KMS-11 (cell line): ENCODE results near the gene BTBD19.

Experiments used
- H2AFZ ChIP-seq: fragments of 200-600 bp; sonication (generic); 2 replicates; pipeline ENCODE4 v1.6.1; 2016; ENCODE audit warnings: antibody characterized with exemption, mixed run types, low read depth
- H3K27ac ChIP-seq: fragments of 200-600 bp; sonication (generic); 2 replicates; pipeline ENCODE4 v1.6.1; 2016; ENCODE audit warnings: mild to moderate bottlenecking, mixed run types
- H3K27me3 ChIP-seq: fragments of 200-600 bp; sonication (generic); 2 replicates; pipeline ENCODE4 v1.6.1; 2017; ENCODE audit warnings: mild to moderate bottlenecking, low read depth, mixed run types, moderate library complexity; ENCODE audit not compliant: insufficient read depth
- H3K36me3 ChIP-seq: fragments of 200-600 bp; sonication (generic); 2 replicates; pipeline ENCODE4 v1.6.1; 2017; ENCODE audit warnings: mild to moderate bottlenecking, mixed run types; ENCODE audit not compliant: insufficient read depth
- H3K4me1 ChIP-seq: fragments of 200-600 bp; sonication (generic); 2 replicates; pipeline ENCODE4 v1.6.1; 2016; ENCODE audit warnings: mild to moderate bottlenecking, low read depth, mixed run types; ENCODE audit not compliant: poor library complexity, severe bottlenecking
- H3K4me2 ChIP-seq: fragments of 200-600 bp; sonication (generic); 2 replicates; pipeline ENCODE4 v1.7.0; 2016; ENCODE audit warnings: mild to moderate bottlenecking, mixed run types
- H3K4me3 ChIP-seq: fragments of 200-600 bp; sonication (generic); IDR thresholded peaks from 2 replicates; pipeline ENCODE4 v1.6.1; 2017; ENCODE audit warnings: low read depth, low read length, mixed read lengths; ENCODE audit not compliant: insufficient read depth
- H3K79me2 ChIP-seq: fragments of 200-600 bp; sonication (generic); 2 replicates; pipeline ENCODE4 v1.6.1; 2016; ENCODE audit warnings: low read depth, mixed run types; ENCODE audit not compliant: insufficient read depth
- H3K9ac ChIP-seq: fragments of 200-600 bp; sonication (generic); 2 replicates; pipeline ENCODE4 v1.6.1; 2016; ENCODE audit warnings: mild to moderate bottlenecking, mixed run types
- H4K20me1 ChIP-seq: fragments of 200-600 bp; sonication (generic); 2 replicates; pipeline ENCODE4 v1.6.1; 2016; ENCODE audit warnings: mild to moderate bottlenecking, mixed run types; ENCODE audit not compliant: insufficient read depth
- TF ChIP-seq, protein P1 (sequence below): fragments of 200-600 bp; sonication (generic); conservative IDR thresholded peaks from 2 replicates; pipeline ENCODE4 v1.6.1; 2017; ENCODE audit warnings: low read depth, mild to moderate bottlenecking, antibody characterized with exemption, low read length, moderate library complexity, mixed read lengths

Gene BTBD19

DNA sequence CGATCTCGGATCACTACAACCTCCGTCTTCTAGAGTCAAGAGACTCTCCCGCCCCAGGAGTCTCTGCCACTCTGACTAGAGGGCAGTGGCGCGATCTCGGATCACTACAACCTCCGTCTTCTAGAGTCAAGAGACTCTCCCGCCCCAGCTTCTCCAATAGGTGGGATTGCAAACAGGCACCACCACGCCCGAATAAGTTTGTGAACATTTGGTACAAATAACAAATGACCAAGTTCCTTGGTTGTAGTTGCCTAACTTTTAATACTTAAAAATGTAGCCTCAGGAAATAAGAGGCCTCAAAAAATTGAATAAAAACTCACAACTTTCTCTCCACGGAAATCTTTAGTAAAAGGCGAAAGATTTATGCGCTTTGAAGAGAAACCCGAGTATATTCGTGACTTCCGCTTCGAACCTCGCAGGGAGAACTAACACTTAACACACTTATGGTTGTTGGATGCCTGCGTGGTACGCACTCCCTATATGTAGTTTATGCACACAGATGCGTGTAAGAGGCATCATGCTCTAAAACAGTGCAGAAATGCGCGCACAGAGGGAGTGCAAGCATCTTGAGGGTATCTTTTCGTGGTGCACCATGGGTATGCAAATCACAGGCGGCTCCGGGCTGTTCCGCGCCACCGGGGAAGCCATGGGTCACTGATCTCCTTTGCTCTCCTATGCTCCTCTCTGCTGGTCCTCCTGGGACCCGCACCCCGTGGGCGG, 11.4 kb downstream of the BTBD19 start:
- peak overlapping the region; percentile 92 for H3K9ac ChIP-seq
- H3K4me3 ChIP-seq, result peak overlapping the region; percentile 76
- TF ChIP-seq, protein P1, sequence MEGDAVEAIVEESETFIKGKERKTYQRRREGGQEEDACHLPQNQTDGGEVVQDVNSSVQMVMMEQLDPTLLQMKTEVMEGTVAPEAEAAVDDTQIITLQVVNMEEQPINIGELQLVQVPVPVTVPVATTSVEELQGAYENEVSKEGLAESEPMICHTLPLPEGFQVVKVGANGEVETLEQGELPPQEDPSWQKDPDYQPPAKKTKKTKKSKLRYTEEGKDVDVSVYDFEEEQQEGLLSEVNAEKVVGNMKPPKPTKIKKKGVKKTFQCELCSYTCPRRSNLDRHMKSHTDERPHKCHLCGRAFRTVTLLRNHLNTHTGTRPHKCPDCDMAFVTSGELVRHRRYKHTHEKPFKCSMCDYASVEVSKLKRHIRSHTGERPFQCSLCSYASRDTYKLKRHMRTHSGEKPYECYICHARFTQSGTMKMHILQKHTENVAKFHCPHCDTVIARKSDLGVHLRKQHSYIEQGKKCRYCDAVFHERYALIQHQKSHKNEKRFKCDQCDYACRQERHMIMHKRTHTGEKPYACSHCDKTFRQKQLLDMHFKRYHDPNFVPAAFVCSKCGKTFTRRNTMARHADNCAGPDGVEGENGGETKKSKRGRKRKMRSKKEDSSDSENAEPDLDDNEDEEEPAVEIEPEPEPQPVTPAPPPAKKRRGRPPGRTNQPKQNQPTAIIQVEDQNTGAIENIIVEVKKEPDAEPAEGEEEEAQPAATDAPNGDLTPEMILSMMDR, result no peak

DNA sequence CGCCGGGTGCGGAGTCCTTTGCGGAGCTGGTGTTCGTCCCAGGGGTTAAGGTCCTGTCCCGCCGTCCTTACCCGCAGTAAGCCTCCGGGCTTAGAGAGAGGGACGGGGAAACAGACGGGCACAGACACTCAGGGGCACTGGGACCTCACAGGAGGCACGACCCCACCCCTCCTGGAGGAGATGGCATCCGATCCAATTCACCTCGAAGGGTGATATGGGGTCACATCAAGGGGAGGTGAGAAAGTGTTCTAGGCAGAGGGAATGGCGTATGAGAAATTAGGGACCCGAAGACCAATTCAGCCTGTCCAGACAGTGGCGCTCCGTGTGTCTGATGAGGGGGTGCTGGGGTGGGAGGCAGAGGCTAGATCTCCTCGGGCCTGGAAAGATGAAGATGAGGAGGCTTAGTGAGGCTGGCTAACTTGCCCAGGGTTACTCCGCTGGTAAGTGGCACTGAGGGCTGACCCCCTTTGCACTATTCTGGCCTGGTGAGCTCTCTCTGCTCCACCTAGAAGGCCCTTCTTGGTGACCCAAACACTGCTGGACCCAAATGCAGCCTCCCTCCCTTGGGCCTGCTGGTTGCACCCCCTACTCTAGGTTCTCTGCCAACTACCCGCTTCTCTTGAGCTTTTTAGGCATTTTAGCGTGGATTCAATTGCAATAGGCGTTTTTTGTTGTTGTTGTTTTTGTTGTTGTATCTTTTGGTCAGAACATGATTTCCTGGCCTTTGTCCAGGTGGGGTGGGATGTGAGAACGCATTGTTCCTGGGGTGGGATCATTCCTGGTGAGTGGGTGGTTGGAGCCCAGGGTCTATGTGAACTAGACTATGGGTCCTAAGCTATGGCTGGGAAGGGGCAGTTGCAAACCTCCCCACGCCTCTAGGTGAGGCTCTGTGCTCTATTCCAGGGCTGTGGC, 12.3 kb downstream of the BTBD19 start:
- H3K79me2 ChIP-seq, result no peaks in the 10 kb centered on the region
- H4K20me1 ChIP-seq, result no peaks in the 10 kb centered on the region
- peaks cover 17% of the 10 kb centered on the region for H3K4me1 ChIP-seq
- no peaks in the 10 kb centered on the region for H3K27me3 ChIP-seq
- TF ChIP-seq, protein P1, result no peak
- peak overlapping the region; percentile 72 for H3K4me2 ChIP-seq
- peak overlapping the region; percentile 98 for H3K27ac ChIP-seq
- H3K9ac ChIP-seq, result peak overlapping the region; percentile 92
- peak overlapping the region; percentile 64 for H2AFZ ChIP-seq
- H3K4me3 ChIP-seq, result peak overlapping the region; percentile 76
- no peaks in the 10 kb centered on the region for H3K36me3 ChIP-seq

More for the DNA sequence above, 11.4 kb downstream of the BTBD19 start:
- H3K36me3 ChIP-seq, result no peaks in the 10 kb centered on the region
- H3K79me2 ChIP-seq, result no peaks in the 10 kb centered on the region
- H4K20me1 ChIP-seq, result no peaks in the 10 kb centered on the region
- H2AFZ ChIP-seq, result peak overlapping the region; percentile 70
- peak overlapping the region; percentile 72 for H3K4me2 ChIP-seq
- H3K27me3 ChIP-seq, result no peaks in the 10 kb centered on the region
- peaks cover 17% of the 10 kb centered on the region for H3K4me1 ChIP-seq
- peak overlapping the region; percentile 98 for H3K27ac ChIP-seq

DNA sequence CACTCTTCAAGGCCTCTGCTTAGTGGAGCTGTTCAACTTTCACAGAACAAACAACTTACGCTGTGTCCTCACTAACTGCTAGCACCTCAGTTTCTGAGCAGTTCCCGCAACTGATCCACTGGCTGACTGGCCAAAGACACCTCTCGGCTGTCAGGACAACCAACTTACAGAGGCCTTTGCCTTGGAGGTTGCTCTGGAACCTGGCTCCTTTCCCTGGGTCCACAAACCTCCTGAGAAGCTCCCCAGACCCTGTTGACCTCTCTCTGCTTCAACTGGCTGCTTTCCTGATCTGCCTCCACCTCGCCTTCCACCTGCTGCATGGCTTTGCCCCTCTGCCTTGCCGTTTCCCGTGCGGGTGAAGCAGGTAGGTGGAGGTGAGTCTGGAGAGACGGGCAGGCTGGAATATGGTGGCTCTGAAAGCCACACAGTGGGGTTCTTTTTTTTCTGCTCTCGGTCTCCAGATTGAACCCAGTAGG, 13.0 kb downstream of the BTBD19 start:
- H3K4me1 ChIP-seq, result peaks cover 17% of the 10 kb centered on the region
- H3K4me2 ChIP-seq, result no peak overlapping the region
- TF ChIP-seq, protein P1, result no peak
- no peak overlapping the region for H3K27ac ChIP-seq
- H2AFZ ChIP-seq, result no peak overlapping the region
- H3K27me3 ChIP-seq, result no peaks in the 10 kb centered on the region
- no peaks in the 10 kb centered on the region for H4K20me1 ChIP-seq
- no peaks in the 10 kb centered on the region for H3K36me3 ChIP-seq
- no peak overlapping the region for H3K9ac ChIP-seq
- H3K79me2 ChIP-seq, result no peaks in the 10 kb centered on the region
- no peak overlapping the region for H3K4me3 ChIP-seq

DNA sequence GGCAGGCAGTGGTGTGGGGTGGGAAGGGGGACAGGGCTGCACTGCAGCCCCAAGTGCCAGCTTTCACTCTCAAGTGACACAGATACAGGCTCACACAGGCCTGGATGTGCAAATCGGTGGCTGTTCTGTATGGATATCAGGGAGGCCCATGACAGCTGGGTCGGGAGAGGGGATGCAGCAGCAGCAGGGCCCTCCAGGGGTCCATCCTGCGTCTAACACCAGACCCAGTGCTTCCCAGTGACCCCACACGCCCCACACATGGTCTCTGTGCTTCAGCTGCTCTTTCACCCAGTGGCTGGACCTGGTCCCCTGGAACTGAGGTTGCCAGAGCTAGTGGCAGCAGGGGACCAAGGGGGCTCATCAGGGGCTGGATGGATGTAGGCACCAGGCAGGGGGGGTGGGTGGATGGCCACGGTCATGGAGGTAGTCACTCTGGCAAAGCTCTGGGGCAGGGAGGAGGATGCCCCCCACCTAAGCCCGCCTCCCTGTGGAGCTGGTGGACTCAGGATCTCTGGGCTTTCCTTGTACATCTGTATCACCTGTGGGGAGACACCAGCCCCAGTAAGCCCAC, 13.9 kb downstream of the BTBD19 start:
- Histone ChIP-seq H2AFZ (no peak overlapping the region), H3K4me1 (peaks cover 17% of the 10 kb centered on the region), H3K27ac (no peak overlapping the region), H3K4me3 (no peak overlapping the region), H4K20me1 (no peaks in the 10 kb centered on the region), H3K79me2 (no peaks in the 10 kb centered on the region), H3K9ac (no peak overlapping the region), H3K4me2 (no peak overlapping the region), H3K27me3 (no peaks in the 10 kb centered on the region), H3K36me3 (no peaks in the 10 kb centered on the region)
- TF ChIP-seq, protein P1, result no peak
